Calu3 (cell line): ENCODE measurements around the gene THBS2. TPM values are rescaled to one million over a fixed set of nuclear protein-coding genes. Genes with fewer than 3 reads are reported as not detected.
"Not testable (repeated sequence)": the region's sequence is repeated elsewhere in the genome, so short reads cannot be mapped to it uniquely, and the experiment has no call there.

Source experiments
- BruUV-seq: library from RNA; stranded (reverse); fragments of 400-500 nt; replicated peaks from 2 replicates; lab custom pipeline; 2021; lab: Mats Ljungman, UMichigan
- CTCF ChIA-PET: fragments of 300-600 bp; sonication (Branson Sonifier 250); formaldehyde crosslinking; loops from one replicate; lab custom pipeline; 2022; ENCODE audit warnings: antibody characterized with exemption; lab: Charles Lee
- DNase-seq: peaks from one replicate; pipeline ENCODE4 v3.0.0; 2022
- H3K27ac Mint-ChIP-seq: one replicate; pipeline ENCODE4 v1.8.0; 2022; ENCODE audit warnings: mixed read lengths; ENCODE audit not compliant: unreplicated experiment
- H3K27me3 Mint-ChIP-seq: one replicate; pipeline ENCODE4 v1.8.0; 2022; ENCODE audit warnings: mixed read lengths; ENCODE audit not compliant: unreplicated experiment
- H3K36me3 Mint-ChIP-seq: one replicate; pipeline ENCODE4 v1.8.0; 2022; ENCODE audit warnings: mild to moderate bottlenecking, moderate library complexity, mixed read lengths; ENCODE audit not compliant: insufficient read depth, unreplicated experiment
- H3K4me1 Mint-ChIP-seq: one replicate; pipeline ENCODE4 v1.8.0; 2022; ENCODE audit warnings: mild to moderate bottlenecking, low read depth, mixed read lengths; ENCODE audit not compliant: unreplicated experiment
- H3K4me3 Mint-ChIP-seq: one replicate; pipeline ENCODE4 v1.8.0; 2022; ENCODE audit warnings: mild to moderate bottlenecking, low read depth, moderate library complexity, mixed read lengths; ENCODE audit not compliant: unreplicated experiment
- H3K9me3 Mint-ChIP-seq: one replicate; pipeline ENCODE4 v1.8.0; 2022; ENCODE audit warnings: low read depth, mixed read lengths; ENCODE audit not compliant: unreplicated experiment
- CTCF ChIP-seq: fragments of 200-600 bp; IDR thresholded peaks from one replicate; pipeline ENCODE4 v1.8.0; 2022; ENCODE audit warnings: antibody characterized with exemption; ENCODE audit not compliant: unreplicated experiment
- intact Hi-C: fragments of 100-400 bp; cut with micrococcal nuclease; formaldehyde crosslinking; loops from one replicate; pipeline ENCODE4 v1.10.0; 2022; ENCODE audit not compliant: unreplicated experiment
- total RNA-seq: library from RNA; stranded (reverse); gene quantifications from 2 replicates; pipeline ENCODE4 v1.2.3, GENCODE V29; 2022

THBS2 gene
- total RNA-seq, 1 experiment from 2014 or later = not detected

GRCh38 chr6:169220068-169220964, 33.3 kb downstream of the THBS2 start:
- intact Hi-C loops = no loop called here
- Mint-ChIP-seq H3K27ac (no peak overlapping the region), H3K4me1 (peaks cover 1% of the 10 kb centered on the region), H3K9me3 (peaks cover 6% of the 10 kb centered on the region), H3K36me3 (no peaks in the 10 kb centered on the region), H3K4me3 (no peak overlapping the region), H3K27me3 (no peaks in the 10 kb centered on the region)
- CTCF ChIA-PET = no interaction called here
- TF ChIP-seq CTCF = no peak
- DNase-seq = no peak
- BruUV-seq = no TSS peak

GRCh38 chr6:169217972-169218371, 35.7 kb downstream of the THBS2 start:
- H3K27me3 Mint-ChIP-seq = no peaks in the 10 kb centered on the region
- no peak overlapping the region for H3K27ac Mint-ChIP-seq
- H3K9me3 Mint-ChIP-seq = peaks cover 6% of the 10 kb centered on the region
- no TSS peak for BruUV-seq
- H3K4me1 Mint-ChIP-seq = peaks cover 15% of the 10 kb centered on the region
- no peak for DNase-seq
- CTCF ChIA-PET = no interaction called here
- H3K4me3 Mint-ChIP-seq = no peak overlapping the region
- TF ChIP-seq CTCF = no peak
- intact Hi-C loops = no loop called here
- no peaks in the 10 kb centered on the region for H3K36me3 Mint-ChIP-seq

GRCh38 chr6:169216830-169217229, 36.8 kb downstream of the THBS2 start:
- intact Hi-C loops = no loop called here
- no TSS peak for BruUV-seq
- no peak for TF ChIP-seq CTCF
- H3K4me3 Mint-ChIP-seq = no peak overlapping the region
- peaks cover 25% of the 10 kb centered on the region for H3K4me1 Mint-ChIP-seq
- no peaks in the 10 kb centered on the region for H3K27me3 Mint-ChIP-seq
- no peaks in the 10 kb centered on the region for H3K36me3 Mint-ChIP-seq
- H3K9me3 Mint-ChIP-seq = peaks cover 7% of the 10 kb centered on the region
- no peak overlapping the region for H3K27ac Mint-ChIP-seq
- no peak for DNase-seq
- CTCF ChIA-PET = no interaction called here

- Mint-ChIP-seq H3K27ac (no peak overlapping the region), H3K4me3 (no peak overlapping the region), H3K27me3 (no peaks in the 10 kb centered on the region), H3K36me3 (no peaks in the 10 kb centered on the region), H3K4me1 (peaks cover 26% of the 10 kb centered on the region), H3K9me3 (peaks cover 8% of the 10 kb centered on the region)
- no peak for DNase-seq
- intact Hi-C loops = no loop called here
- TF ChIP-seq CTCF = no peak
- CTCF ChIA-PET = interaction anchor here (0.6 kb wide), 1 partner anchor 25 kb away, joined by 4 read pairs; no protein-coding TSS in a partner anchor
- no TSS peak for BruUV-seq
Observed at GRCh38 chr6:169215201-169215681, 38.4 kb downstream of the THBS2 start.

- not testable (repeated sequence) for BruUV-seq, H3K4me3 Mint-ChIP-seq, H3K36me3 Mint-ChIP-seq, H3K27me3 Mint-ChIP-seq, H3K27ac Mint-ChIP-seq, H3K9me3 Mint-ChIP-seq
- peaks cover 26% of the 10 kb centered on the region for H3K4me1 Mint-ChIP-seq
- DNase-seq = peak; percentile 16
- CTCF ChIA-PET = interaction anchor here (0.6 kb wide), 1 partner anchor 26 kb away, joined by 4 read pairs; no protein-coding TSS in a partner anchor
- intact Hi-C loops = loop anchor here (5.0 kb wide), 1 partner anchor 78 kb away; no protein-coding TSS in a partner anchor
Observed at GRCh38 chr6:169214789-169215188, 38.9 kb downstream of the THBS2 start.
